G401 (cell line): ENCODE data around the gene CEP57L1. TPM values are rescaled to one million over a fixed set of nuclear protein-coding genes. Genes with fewer than 3 reads are reported as not detected.

Experiments used
- DNase-seq: peaks from one replicate; pipeline ENCODE4 v3.0.0-alpha.2; 2015; ENCODE audit warnings: low spot score
- in situ Hi-C: cut with HindIII; loops from 2 replicates; pipeline ENCODE4 v1.10.0; 2016; ENCODE audit warnings: low sequenced_read_pairs, mixed read lengths
- total RNA-seq: library from RNA; depleted of rRNA; stranded (reverse); fragments of >200 nt; shearing (Covaris generic); gene quantifications from 2 replicates; pipeline ENCODE4 v1.2.3, GENCODE V29; 2014; rRNA removed

CEP57L1 gene
- total RNA-seq, result 31.6 and 43.4 TPM in 2 replicates

- DNase-seq, result peak; percentile 97
- in situ Hi-C loops, result no loop called here
These were observed at the start of gene CEP57L1 for GRCh38 chr6:109095036-109095834. CEP57L1 (plus strand) TSS chr6:109095507; CDS start chr6:109145222, 49,715 bp downstream.

- no peak for DNase-seq
- in situ Hi-C loops, result no loop called here
These were observed 47.1 kb upstream of the CEP57L1 start for GRCh38 chr6:109048176-109048575.

GRCh38 chr6:109048670-109049415 is 46.5 kb upstream of the CEP57L1 start:
- no peak for DNase-seq
- in situ Hi-C loops, result no loop called here

- no peak for DNase-seq
- in situ Hi-C loops, result no loop called here
These were observed 45.3 kb upstream of the CEP57L1 start for GRCh38 chr6:109050012-109050411.

- DNase-seq, result no peak
- in situ Hi-C loops, result no loop called here
These were observed 44.7 kb upstream of the CEP57L1 start for GRCh38 chr6:109050447-109051102.

- DNase-seq, result no peak
- in situ Hi-C loops, result no loop called here
These were observed 43.8 kb upstream of the CEP57L1 start for GRCh38 chr6:109051301-109052017.

GRCh38 chr6:109052018-109052651 is 43.2 kb upstream of the CEP57L1 start:
- DNase-seq, result no peak
- in situ Hi-C loops, result no loop called here

- no peak for DNase-seq
- in situ Hi-C loops, result no loop called here
These were observed 42.5 kb upstream of the CEP57L1 start for GRCh38 chr6:109052852-109053251.

GRCh38 chr6:109053336-109053735 is 42.0 kb upstream of the CEP57L1 start:
- in situ Hi-C loops, result no loop called here
- no peak for DNase-seq

GRCh38 chr6:109055771-109056235 is 39.5 kb upstream of the CEP57L1 start:
- in situ Hi-C loops, result no loop called here
- no peak for DNase-seq

GRCh38 chr6:109056661-109057060 is 38.6 kb upstream of the CEP57L1 start:
- in situ Hi-C loops, result no loop called here
- DNase-seq, result no peak

- in situ Hi-C loops, result no loop called here
- DNase-seq, result no peak
These were observed 36.7 kb upstream of the CEP57L1 start for GRCh38 chr6:109058620-109059019.

- in situ Hi-C loops, result no loop called here
- DNase-seq, result no peak
These were observed 36.2 kb upstream of the CEP57L1 start for GRCh38 chr6:109059153-109059552.

GRCh38 chr6:109059571-109060021 is 35.7 kb upstream of the CEP57L1 start:
- in situ Hi-C loops, result no loop called here
- no peak for DNase-seq

- no peak for DNase-seq
- in situ Hi-C loops, result no loop called here
These were observed 34.7 kb upstream of the CEP57L1 start for GRCh38 chr6:109060571-109060970.

- in situ Hi-C loops, result no loop called here
- no peak for DNase-seq
These were observed 33.1 kb upstream of the CEP57L1 start for GRCh38 chr6:109062216-109062615.

GRCh38 chr6:109062767-109063352 is 32.4 kb upstream of the CEP57L1 start:
- in situ Hi-C loops, result no loop called here
- no peak for DNase-seq

GRCh38 chr6:109069746-109070145 is 25.6 kb upstream of the CEP57L1 start:
- DNase-seq, result no peak
- in situ Hi-C loops, result no loop called here
